ENCODE data around the gene PWP2. TPM values are rescaled to one million over a fixed set of nuclear protein-coding genes. Genes with fewer than 3 reads are reported as not detected.
A peak's percentile ranks its signal among the peaks of the same experiment; 100 is the strongest.
"Not testable (repeated sequence)": the region's sequence is repeated elsewhere in the genome, so short reads cannot be mapped to it uniquely, and the experiment has no call there.

Gene PWP2
- total RNA-seq, 1 donor from 2014 or later: 3.6 TPM

DNA sequence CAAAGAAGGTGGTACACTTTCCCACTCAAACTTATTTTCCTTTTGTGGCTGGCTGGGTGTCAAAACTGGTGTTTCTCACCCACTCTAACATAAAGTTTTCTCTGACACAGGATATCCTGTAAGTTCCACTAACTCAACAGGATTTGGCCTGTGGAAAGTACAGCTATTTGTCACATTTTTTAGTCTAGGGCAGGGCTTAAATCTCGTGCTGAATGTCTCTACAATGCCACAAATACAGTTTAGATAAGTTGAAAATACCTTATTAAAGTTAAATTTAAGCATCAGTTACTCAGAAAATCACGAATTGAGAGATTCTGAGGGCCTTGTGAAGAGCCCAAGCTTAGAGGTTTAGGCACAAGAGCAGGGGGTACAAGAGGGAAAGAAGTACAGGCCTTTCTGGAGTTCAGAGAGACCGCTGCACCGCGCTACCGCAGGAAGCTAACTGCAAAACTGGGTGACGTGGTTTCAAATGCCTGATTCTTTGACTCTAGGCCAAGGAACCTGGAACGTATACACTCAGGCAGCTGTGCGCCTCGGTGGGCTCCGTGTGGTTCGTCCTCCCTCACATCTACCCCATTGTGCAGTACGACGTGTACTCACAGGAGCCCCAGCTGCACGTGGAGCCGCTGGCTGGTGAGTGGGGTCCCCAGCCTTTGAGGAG is 23.4 kb upstream of the PWP2 start:
- DNase-seq (ENCODE audit: low spot score): peak; percentile 14

DNA sequence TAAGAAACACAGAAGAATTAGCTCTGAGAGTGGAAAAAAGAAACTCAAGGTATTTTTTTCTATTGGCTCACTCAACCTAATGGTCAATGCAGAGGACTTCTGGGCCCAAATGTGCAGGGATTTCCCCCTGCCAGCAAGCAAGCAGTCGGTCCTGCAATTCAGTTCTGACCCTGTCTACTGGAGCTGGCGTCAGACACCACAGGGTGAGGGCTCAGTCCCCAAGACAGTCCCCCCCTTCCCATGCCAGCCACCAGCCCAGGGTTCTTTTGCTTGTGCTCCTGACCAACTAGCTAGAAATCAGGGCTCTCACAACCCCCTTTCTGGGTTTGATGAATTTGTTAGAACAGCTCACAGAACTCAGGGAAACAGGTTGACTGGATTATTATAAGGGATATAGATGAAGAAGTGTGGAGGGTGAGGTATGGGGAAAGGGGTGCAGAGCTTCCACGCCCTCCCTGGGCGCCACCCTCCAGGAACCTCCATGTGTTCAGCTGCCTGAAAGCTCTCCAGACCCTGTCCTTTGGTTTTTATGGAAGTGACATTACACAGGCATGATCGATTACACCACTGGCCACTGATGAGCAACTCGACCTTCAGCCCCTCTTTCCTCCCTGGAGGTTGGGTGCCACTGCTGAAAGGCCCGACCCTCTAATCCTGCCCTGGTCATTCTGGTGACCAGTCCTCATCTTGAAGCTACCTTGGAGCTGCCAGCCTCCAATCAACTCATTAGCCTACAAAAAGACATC is 22.5 kb upstream of the PWP2 start:
- no peak for DNase-seq (ENCODE audit: low spot score)

DNA sequence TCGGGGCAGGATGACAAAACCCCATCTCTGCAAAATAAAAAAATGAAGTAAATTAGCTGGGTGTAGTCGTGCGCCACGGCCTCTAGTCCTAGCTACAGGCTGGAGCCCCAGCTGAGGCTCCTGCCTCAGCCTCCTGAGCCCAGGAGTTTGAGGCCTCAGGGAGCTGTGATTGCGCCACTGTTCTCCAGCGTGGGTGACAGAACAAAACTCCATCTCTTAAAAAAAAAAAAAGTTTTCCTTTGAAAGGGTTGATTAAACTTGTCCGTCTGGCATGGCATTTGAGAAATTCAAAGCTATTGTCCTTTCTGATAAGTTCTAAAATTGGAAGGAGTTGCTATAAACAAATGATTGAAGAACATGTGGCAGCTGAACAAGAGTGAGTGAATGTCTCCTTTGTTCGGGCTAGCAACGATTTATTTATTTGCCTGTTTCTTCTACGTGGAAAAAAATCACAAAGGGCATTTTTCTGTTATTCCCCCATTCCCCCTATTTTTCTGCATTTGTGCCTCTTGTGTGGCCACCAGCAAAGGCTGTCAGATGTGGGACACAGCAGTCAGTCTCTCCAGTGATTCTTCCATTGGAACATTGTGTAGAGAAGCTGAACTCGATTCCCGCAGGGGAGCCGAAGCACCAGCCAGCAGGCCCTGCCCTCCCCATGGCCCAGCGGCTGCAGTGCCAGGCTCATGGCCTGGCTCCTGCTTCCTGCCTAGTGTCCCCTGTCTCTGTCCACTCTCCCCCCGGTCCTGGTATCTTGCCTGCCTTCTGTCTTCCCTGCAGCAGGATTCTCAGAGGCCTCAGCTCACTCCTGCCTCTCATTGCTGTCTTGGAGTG is 21.5 kb upstream of the PWP2 start:
- no peak for DNase-seq (ENCODE audit: low spot score)

DNA sequence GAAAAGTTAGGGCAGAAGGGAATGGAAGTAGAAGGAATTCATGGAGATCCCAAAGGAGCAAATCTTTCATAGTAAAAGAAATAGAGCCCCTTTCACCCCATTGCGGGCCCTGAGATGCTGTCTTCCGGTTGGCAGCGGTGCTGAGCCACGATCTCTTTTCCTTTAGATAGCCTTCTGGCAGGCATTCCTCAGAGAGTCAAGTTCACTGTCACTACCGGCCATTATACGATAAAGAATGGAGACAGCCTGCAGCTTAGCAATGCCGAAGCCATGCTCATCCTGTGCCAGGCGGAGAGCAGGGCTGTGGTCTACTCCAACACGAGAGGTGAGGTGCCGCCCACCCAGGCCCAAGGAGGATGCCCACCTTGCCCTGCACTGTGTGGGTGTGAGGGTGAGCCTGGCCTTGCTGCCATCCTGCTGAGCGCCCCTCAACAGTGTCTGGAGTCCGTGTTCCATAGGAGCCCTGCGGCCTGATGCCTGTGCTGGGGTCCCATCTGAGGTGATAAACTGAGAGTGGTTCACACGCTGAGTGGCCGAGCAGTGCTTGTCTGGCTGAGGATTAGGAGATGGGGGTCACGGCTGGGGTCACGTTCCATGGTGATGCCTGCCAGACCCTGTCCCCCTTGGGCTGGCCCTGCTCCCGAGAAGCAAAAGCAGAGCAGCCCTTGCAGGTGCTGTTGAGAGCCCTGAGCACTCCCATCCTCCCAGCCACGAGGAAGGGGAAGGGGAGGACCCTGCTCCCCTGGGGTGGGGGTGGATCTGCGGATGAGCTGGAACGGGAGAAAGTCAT is 20.4 kb upstream of the PWP2 start:
- DNase-seq (ENCODE audit: low spot score): no peak

DNA sequence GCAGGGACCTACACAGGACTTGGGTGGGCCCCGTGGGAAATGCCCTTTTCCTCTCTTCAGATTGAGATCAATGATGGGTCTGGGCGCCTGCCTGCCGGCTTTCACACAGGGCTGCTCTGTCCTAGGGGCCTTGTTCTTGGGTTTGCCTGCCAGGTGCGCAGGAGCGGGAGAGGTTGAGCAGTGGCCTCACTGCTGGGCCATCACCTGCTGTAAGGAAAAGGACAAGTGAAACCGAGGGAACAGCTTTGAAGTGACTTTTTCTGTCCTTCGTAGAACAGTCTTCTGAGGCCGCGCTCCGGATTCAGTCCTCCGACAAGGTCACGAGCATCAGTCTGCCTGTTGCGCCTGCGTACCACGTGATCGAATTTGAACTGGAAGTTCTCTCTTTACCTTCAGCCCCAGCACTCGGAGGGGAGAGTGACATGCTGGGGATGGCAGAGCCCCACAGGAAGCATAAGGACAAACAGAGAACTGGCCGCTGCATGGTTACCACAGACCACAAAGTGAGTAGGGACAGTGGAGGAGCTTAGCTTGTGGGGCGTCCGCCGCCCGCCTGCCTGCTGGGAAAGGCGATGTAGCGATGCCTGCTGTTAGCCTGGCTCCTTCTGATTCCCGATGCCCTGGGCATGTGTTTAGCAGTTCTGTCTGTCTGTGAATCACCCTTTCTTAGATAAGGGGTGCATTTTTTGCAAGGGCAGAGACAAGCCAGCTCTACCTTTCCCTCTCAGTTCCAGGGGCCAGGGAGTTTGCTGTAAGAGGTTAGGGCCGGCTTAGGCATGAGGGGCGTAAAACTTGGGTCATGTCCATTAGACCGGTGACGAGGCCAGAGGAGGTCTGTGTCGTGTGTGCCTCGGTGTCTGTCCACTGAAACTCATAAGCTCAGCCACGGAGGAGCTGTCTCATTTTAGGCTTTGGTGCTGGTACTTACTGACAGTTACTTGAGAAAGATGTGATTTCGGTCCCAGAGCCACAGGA is 19.5 kb upstream of the PWP2 start:
- DNase-seq (ENCODE audit: low spot score): no peak

DNA sequence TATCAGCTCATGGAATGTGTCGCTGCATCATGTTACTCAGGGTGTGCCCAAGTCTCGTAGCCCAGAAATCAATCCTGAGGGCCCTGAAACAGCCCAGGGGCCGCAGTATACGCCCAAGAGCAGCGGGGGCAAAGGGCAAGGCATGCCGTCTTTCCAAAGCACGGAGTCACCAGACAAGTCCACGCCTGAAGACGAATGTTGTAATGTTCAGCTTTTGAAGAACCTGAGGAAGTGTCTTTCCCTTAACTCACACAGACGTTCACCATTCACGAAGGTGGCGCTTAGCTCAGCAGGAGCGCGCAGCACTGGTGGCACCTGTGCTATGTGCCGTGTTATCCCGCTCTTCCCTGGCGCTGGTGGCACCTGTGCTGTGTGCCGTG is 18.8 kb upstream of the PWP2 start:
- DNase-seq (ENCODE audit: low spot score): no peak

DNA sequence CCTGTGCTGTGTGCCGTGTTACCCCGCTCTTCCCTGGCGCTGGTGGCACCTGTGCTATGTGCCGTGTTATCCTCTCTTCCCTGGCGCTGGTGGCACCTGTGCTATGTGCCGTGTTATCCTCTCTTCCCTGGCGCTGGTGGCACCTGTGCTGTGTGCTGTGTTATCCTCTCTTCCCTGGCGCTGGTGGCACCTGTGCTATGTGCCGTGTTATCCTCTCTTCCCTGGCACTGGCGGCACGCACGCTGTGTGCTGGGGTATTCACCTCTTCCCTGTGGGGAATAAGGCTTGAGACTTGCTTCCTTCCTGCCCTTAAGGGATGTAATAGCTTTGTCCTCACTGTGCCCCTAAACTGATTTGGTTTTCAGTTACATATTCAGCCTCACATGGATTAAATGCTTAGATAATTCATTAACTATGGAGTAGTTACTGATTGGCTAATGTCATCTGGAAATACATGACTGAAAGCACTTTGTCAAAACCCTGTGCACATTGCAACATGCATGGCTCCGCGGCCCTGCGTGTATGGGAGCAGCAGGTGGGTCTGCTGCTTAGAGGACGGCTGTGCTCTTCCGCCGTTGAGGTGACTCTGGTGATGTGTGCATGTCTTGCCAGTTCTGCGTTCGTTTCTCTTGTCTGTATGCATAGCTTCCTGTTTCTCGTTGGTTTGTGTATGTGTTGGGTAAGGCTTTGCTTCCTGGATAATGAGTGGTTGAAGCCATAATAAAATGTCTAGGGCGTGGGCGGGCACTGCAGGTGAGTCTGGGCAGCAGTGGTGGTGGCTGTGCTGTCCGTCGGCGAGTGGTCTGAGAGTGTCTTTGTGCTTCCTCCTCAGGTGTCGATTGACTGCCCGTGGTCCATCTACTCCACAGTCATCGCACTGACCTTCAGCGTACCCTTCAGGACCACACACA is 17.9 kb upstream of the PWP2 start:
- DNase-seq (ENCODE audit: low spot score): no peak

DNA sequence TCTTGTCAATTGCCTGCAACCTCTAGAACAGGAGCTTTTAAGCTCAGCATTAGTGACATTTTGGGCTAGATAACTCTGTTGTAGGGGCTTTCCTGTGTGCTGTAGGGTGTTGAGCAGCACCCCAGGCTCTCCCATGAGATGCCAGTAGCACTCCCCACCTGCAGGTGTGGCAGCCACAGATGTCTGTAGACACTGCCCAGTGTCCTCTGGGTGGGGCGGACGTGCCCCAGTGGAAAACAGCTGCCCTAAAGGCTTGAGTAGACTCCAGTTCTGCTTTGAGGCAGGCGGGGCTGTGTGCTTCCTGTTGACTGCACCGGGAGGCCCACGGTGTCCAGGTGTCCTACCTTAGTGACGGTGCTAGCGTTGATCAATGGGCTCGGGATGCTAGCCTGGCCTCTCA is 16.9 kb upstream of the PWP2 start:
- no peak for DNase-seq (ENCODE audit: low spot score)

DNA sequence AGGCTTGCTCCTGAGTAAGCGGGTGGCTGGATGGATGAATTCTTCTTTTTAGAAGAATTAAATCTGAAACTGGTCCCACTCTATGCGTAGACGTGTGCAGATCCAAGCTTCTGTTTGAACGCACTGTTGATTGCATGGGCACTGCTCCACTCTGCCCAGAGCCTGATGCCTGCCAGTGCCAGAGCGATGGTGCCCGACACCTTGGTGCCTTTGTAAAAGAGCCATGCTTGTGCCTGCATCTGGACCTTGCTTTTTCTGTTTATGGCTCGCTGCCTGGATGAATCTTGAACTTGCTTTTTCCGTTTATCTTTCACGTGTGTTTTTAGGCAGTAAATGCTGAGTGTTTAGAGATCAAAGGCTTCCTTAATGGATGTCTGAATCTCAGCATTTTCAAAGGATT is 15.0 kb upstream of the PWP2 start:
- peak; percentile 29 for DNase-seq (ENCODE audit: low spot score)

DNA sequence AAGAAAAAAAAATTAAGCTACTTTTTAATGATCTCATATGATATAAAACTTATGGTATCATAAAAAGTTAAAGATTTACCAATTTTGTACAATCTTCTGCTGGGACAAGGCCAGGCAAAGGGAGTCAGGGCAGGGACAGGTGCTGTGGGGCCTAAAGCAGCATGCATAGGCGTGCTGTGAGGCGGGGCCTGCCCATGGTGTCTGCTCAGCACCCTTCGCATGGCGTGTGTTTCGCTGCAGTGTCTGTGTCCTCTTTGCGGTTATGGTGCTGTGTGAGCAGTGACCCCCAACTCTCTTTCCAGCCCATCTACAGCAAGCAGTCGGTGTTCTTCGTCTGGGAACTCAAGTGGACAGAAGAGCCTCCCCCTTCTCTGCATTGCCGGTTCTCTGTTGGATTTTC is 13.4 kb upstream of the PWP2 start:
- DNase-seq (ENCODE audit: low spot score): no peak

DNA sequence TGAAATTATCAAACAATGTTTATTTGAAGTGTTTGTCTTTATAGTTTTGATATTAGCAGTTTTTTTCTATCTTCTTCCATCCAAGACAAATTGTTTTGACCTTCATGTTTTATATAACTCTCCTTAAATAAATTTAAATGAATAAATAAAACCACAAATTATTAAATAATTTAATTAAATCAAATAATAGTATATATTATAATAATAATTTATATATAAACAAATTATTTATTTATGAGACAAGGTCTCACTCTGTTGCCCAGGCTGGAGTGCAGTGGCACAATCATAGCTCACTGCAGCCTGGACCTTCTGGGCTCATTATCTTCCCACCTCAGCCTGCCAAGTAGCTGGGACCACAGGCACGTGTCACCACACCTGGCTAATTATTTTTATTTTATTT is 12.4 kb upstream of the PWP2 start:
- DNase-seq (ENCODE audit: low spot score): no peak

DNA sequence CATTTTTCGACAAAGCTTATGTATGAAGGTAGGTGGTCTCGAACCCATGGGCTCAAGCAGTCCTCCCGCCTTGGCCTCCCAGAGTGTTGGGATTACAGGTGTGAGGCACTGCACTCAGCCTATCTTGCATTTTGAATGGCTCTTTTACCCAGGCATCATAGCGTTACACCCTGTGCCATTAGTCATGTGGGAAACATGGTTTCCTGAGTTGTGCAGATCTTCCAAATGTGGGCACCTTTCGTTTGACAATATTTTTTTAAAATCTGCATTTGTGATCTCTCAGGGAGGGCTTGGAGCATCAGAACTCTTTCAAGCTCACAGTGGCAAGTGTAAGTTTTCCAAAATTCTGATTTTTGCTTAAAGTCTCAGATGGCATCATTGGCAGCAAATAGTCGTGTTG is 8.7 kb upstream of the PWP2 start:
- DNase-seq (ENCODE audit: low spot score): not testable (repeated sequence)

DNA sequence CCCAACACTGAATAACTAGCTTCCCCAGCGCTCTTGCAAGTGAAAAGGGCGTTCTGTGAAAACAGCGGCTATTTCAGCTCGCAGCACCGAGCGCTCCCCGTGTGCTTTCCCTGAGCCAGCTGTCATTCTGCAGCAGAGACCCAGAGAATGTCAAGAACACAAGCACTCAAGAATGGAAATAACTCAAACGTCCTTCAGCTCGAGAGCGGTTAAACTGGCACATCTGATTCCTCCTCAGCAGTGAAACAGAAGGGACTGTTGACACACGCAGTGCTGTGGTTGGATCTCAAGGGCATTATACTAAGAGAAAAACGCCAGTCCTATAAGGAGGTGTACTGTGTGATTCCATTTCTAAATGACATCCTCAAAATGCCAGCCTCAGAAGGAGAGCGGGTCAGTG is 8.2 kb upstream of the PWP2 start:
- DNase-seq (ENCODE audit: low spot score): not testable (repeated sequence)

DNA sequence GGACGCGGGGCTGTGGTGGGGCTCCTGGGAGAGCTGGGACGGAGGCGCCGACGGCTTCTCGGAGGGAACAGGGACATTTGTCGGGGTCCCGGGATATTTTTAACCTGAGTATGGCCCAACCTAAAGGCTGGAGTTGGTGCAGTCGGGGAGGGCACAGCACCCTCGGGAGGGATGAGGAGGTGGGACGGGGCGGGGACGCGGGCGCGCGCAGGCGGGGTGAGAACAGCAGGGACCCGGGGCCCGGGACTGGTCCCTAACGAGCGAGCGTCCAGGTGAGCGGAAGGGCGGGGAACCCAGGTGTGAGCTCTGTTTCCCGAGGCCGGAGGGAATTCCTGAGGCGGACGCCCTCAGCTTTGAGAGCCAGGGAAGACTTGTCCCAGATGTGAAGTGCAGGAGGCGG is 390 bp downstream of the PWP2 start:
- not testable (repeated sequence) for DNase-seq (ENCODE audit: low spot score)

DNA sequence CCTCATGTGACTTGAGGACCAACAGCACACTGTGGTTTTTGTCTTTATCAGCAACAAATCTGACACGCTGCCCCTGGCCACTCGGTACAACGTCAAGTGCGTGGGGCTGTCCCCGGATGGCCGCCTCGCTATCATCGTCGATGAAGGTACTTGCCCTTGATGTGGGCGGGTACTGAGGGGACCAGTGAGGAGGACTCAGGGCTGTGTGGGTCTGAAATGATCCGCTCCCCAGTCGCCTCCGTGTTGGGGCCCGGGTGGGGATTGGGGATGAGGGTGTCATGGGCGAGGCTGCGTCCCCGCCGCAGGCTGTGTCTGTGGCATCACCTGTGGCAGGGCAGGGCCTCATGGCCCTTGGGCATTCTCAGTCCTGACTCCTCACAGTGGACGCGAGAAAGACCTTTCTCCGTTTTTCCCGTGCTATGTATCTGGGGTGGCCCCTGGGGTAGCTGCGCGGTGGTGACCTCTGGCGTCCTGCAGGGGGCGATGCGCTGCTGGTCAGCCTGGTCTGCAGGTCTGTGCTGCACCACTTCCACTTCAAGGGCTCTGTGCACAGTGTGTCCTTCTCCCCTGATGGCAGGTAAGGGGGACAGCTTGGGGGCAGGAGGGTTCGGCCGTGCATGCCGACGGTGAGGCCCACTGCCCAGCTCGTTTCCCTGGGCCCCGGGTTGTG is 6.6 kb downstream of the PWP2 start:
- not testable (repeated sequence) for DNase-seq (ENCODE audit: low spot score)

DNA sequence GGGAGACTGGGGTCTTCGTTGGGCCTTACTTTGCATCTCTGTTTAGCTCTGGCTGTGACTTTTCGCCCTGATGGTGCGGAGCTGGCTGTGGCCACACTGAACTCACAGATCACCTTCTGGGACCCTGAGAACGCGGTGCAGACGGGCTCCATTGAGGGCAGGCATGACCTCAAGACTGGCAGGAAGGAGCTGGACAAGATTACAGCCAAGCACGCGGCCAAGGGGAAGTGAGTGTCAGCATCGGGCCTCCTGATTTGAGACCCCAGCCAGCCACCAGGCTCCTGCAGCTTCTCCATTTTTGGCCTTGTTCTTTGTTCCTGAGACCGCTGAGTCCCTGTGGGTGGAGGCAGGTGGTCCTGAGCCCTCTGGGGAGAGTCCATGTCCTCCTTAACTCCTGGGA is 14.9 kb downstream of the PWP2 start:
- not testable (repeated sequence) for DNase-seq (ENCODE audit: low spot score)

DNA sequence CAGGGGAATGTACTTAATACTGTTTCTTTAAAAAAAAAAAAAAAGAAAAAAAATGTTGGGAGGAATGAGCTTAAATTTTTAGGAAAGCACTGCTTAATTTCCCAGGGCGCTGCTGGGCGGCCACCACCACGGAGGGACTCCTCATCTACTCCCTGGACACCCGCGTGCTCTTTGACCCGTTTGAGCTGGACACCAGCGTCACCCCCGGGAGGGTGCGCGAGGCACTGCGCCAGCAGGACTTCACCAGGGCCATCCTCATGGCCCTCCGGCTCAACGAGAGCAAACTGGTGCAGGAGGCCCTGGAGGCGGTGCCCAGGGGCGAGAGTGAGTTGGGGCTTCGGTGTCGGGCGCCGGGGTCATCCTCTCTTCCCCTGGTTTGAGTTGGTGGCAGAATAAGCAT is 20.6 kb downstream of the PWP2 start:
- DNase-seq (ENCODE audit: low spot score): not testable (repeated sequence)

DNA sequence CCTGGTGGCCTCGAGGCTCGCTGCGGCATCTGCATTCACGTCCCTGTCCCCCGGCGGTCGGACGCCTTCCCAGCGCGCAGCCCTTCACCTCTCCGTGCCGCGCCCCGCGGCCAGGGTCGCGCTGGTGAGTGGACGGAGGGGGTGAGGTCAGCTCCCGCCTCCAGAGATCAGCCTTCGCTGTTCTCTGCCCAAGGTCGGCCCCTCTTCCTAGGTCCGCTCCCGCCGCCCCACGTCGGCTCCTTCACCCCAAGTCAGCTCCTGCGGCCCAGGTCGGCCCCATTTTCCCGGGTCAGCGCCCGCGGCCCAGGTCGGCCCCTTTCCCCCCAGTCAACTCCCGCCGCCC is 26.5 kb downstream of the PWP2 start:
- DNase-seq (ENCODE audit: low spot score): not testable (repeated sequence)

DNA sequence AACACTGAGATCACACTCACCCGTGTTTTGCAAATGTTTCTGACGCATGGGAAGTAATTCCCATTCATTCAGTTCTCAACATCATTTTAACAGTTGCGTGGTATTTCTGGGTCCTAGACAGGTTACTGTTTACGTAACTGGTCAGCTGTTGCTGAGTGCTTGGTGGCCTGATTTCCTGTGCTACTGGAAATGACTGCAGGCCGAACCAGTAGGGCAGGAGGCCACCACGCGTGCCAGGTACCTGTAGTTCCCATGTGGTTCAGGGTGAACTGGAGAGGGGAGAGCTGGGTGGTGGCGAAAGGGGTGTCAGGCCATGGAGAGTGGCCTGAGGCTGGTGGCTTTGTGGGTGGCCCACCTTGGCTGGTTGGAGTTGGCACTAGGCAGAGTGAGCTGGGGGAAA is 27.5 kb downstream of the PWP2 start:
- DNase-seq (ENCODE audit: low spot score): not testable (repeated sequence)
